H4 (cell line): ENCODE data around the gene CACNA1I. TPM values are rescaled to one million over a fixed set of nuclear protein-coding genes. Genes with fewer than 3 reads are reported as not detected.
A peak's percentile ranks its signal among the peaks of the same experiment; 100 is the strongest.
"Not testable (repeated sequence)": the region's sequence is repeated elsewhere in the genome, so short reads cannot be mapped to it uniquely, and the experiment has no call there.

ENCODE experiments used
- DNase-seq: peaks from one replicate; pipeline ENCODE4 v3.0.0-alpha.2; 2015; ENCODE audit warnings: low spot score
- total RNA-seq: library from RNA; depleted of rRNA; stranded (reverse); fragments of >200 nt; shearing (Covaris generic); gene quantifications from 2 replicates; pipeline ENCODE4 v1.2.3, GENCODE V29; 2014; rRNA removed

The CACNA1I gene
- total RNA-seq = 0.19 TPM in 1 of 2 replicates, not detected in the other

GRCh38 chr22:39570665-39571064 lies at the start of gene CACNA1I:
TSS of gene CACNA1I (plus strand) at chr22:39570753. CDS start at chr22:39570753, 0 bp downstream.
- no peak for DNase-seq

GRCh38 chr22:39521106-39521885 lies 49.3 kb upstream of the CACNA1I start:
- DNase-seq = peak; percentile 64

- not testable (repeated sequence) for DNase-seq
Observed at GRCh38 chr22:39522091-39522490, 48.5 kb upstream of the CACNA1I start.

- no peak for DNase-seq
Observed at GRCh38 chr22:39522567-39523300, 47.8 kb upstream of the CACNA1I start.

- no peak for DNase-seq
Observed at GRCh38 chr22:39524089-39524752, 46.3 kb upstream of the CACNA1I start.

GRCh38 chr22:39524753-39525657 lies 45.5 kb upstream of the CACNA1I start:
- no peak for DNase-seq

GRCh38 chr22:39525658-39525975 lies 44.9 kb upstream of the CACNA1I start:
- DNase-seq = no peak

- no peak for DNase-seq
Observed at GRCh38 chr22:39526736-39527171, 43.8 kb upstream of the CACNA1I start.

GRCh38 chr22:39527481-39527961 lies 43.0 kb upstream of the CACNA1I start:
- DNase-seq = no peak

GRCh38 chr22:39528080-39528661 lies 42.4 kb upstream of the CACNA1I start:
- no peak for DNase-seq

GRCh38 chr22:39528681-39529486 lies 41.7 kb upstream of the CACNA1I start:
- DNase-seq = peak; percentile 87

GRCh38 chr22:39529487-39529851 lies 41.1 kb upstream of the CACNA1I start:
- DNase-seq = no peak

- no peak for DNase-seq
Observed at GRCh38 chr22:39530116-39530515, 40.4 kb upstream of the CACNA1I start.

GRCh38 chr22:39530692-39531331 lies 39.7 kb upstream of the CACNA1I start:
- DNase-seq = peak; percentile 53

GRCh38 chr22:39532215-39533073 lies 38.1 kb upstream of the CACNA1I start, which contains the start of gene RPS19BP1:
TSS of gene RPS19BP1 (minus strand) at chr22:39532748. CDS start at chr22:39532738, 10 bp downstream.
- DNase-seq = peak; percentile 100

GRCh38 chr22:39534092-39534506 lies 36.5 kb upstream of the CACNA1I start:
- no peak for DNase-seq

GRCh38 chr22:39534591-39535356 lies 35.8 kb upstream of the CACNA1I start:
- peak; percentile 50 for DNase-seq

- DNase-seq = no peak
Observed at GRCh38 chr22:39535357-39535725, 35.2 kb upstream of the CACNA1I start.
